Measurements from ENCODE around the gene TMEM92. TPM values are rescaled to one million over a fixed set of nuclear protein-coding genes. Genes with fewer than 3 reads are reported as not detected.

Gene TMEM92
- polyA plus RNA-seq, 1 donor (not counting 4 experiments of a cell fraction or from before 2014, with no cell fraction given): 0.88 TPM

- no peak overlapping the region for H3K9ac ChIP-seq (ENCODE audit: control insufficient read depth, extremely low read depth, insufficient read depth, low read length)
- H2AFZ ChIP-seq (ENCODE audit: control insufficient read depth, low read length): no peak overlapping the region
- H3K4me2 ChIP-seq (ENCODE audit: control insufficient read depth, extremely low read depth, insufficient read depth, low read depth, low read length): no peak overlapping the region
- dilution Hi-C loops (cut with MboI; ENCODE audit: extremely low pct_ligation_motif_present, low sequenced_read_pairs): no loop called here
- no peak overlapping the region for H3K27ac ChIP-seq (ENCODE audit: control insufficient read depth, insufficient read depth, low read length)
- no peaks in the 10 kb centered on the region for H4K20me1 ChIP-seq (ENCODE audit: control insufficient read depth, extremely low read depth, insufficient read depth, low read length)
- no peaks in the 10 kb centered on the region for H3K4me1 ChIP-seq (ENCODE audit: control insufficient read depth, extremely low read depth, insufficient read depth, low read length)
- H3K36me3 ChIP-seq (ENCODE audit: control insufficient read depth in 2 of 2, extremely low read depth in 1 of 2, insufficient read depth in 2 of 2, low read length in 2 of 2): no peaks in the 10 kb centered on the region
- TF ChIP-seq CTCF (optimal IDR thresholded peaks at IDR 0.05 in 1 of 3, IDR thresholded peaks at IDR 0.05 in 1 of 3, conservative IDR thresholded peaks at IDR 0.05 in 1 of 3; ENCODE audit: extremely low read depth in 1 of 3, insufficient read depth in 2 of 3, low read length in 3 of 3): no peak
- no peak for TF ChIP-seq EZH2 (IDR thresholded peaks at IDR 0.05; ENCODE audit: low read length)
- H3K9me3 ChIP-seq (ENCODE audit: control insufficient read depth, low read depth, low read length): no peaks in the 10 kb centered on the region
- DNase-seq (ENCODE audit: low read depth, low spot score) (no peak), FAIRE-seq (no peak)
- no peaks in the 10 kb centered on the region for H3K9me1 ChIP-seq (ENCODE audit: control insufficient read depth, extremely low read depth, insufficient read depth, low read length)
- peaks cover 3% of the 10 kb centered on the region for H3K27me3 ChIP-seq (ENCODE audit: control insufficient read depth, extremely low read depth, insufficient read depth, low read length)
- no peaks in the 10 kb centered on the region for H3K79me2 ChIP-seq (ENCODE audit: control insufficient read depth, insufficient read depth, low read length)
- H3K4me3 ChIP-seq (ENCODE audit: control insufficient read depth in 2 of 3, extremely low read depth in 1 of 3, insufficient read depth in 2 of 3, low read depth in 1 of 3, low read length in 3 of 3): no peak overlapping the region
Observed at GRCh38 chr17:50241431-50241830, 32.8 kb upstream of the TMEM92 start.

GRCh38 chr17:50244771-50245170 lies 29.5 kb upstream of the TMEM92 start:
- H3K27ac ChIP-seq (ENCODE audit: control insufficient read depth, insufficient read depth, low read length): no peak overlapping the region
- no peak for DNase-seq (ENCODE audit: low read depth, low spot score)
- H3K27me3 ChIP-seq (ENCODE audit: control insufficient read depth, extremely low read depth, insufficient read depth, low read length): peaks cover under 1% of the 10 kb centered on the region
- TF ChIP-seq CTCF (optimal IDR thresholded peaks at IDR 0.05 in 1 of 3, IDR thresholded peaks at IDR 0.05 in 1 of 3, conservative IDR thresholded peaks at IDR 0.05 in 1 of 3; ENCODE audit: extremely low read depth in 1 of 3, insufficient read depth in 2 of 3, low read length in 3 of 3): no peak
- TF ChIP-seq EZH2 (IDR thresholded peaks at IDR 0.05; ENCODE audit: low read length): no peak
- no peaks in the 10 kb centered on the region for H3K4me1 ChIP-seq (ENCODE audit: control insufficient read depth, extremely low read depth, insufficient read depth, low read length)
- no peak overlapping the region for H3K4me3 ChIP-seq (ENCODE audit: control insufficient read depth in 2 of 3, extremely low read depth in 1 of 3, insufficient read depth in 2 of 3, low read depth in 1 of 3, low read length in 3 of 3)
- no peaks in the 10 kb centered on the region for H3K9me1 ChIP-seq (ENCODE audit: control insufficient read depth, extremely low read depth, insufficient read depth, low read length)
- H3K9ac ChIP-seq (ENCODE audit: control insufficient read depth, extremely low read depth, insufficient read depth, low read length): no peak overlapping the region
- no peaks in the 10 kb centered on the region for H3K36me3 ChIP-seq (ENCODE audit: control insufficient read depth in 2 of 2, extremely low read depth in 1 of 2, insufficient read depth in 2 of 2, low read length in 2 of 2)
- no peak for FAIRE-seq
- H3K79me2 ChIP-seq (ENCODE audit: control insufficient read depth, insufficient read depth, low read length): no peaks in the 10 kb centered on the region
- no peak overlapping the region for H3K4me2 ChIP-seq (ENCODE audit: control insufficient read depth, extremely low read depth, insufficient read depth, low read depth, low read length)
- no peak overlapping the region for H2AFZ ChIP-seq (ENCODE audit: control insufficient read depth, low read length)
- dilution Hi-C loops (cut with MboI; ENCODE audit: extremely low pct_ligation_motif_present, low sequenced_read_pairs): no loop called here
- no peaks in the 10 kb centered on the region for H3K9me3 ChIP-seq (ENCODE audit: control insufficient read depth, low read depth, low read length)
- no peaks in the 10 kb centered on the region for H4K20me1 ChIP-seq (ENCODE audit: control insufficient read depth, extremely low read depth, insufficient read depth, low read length)

Measured in keratinocyte (primary cell).